OCI-LY3 (cell line): ENCODE data around the gene OR2AT4.
A peak's percentile ranks its signal among the peaks of the same experiment; 100 is the strongest.

Experiments used
- H2AFZ ChIP-seq: fragments of 200-600, 300-600 bp; shearing (Covaris generic); 2 replicates; pipeline ENCODE4 v1.6.0; 2014; ENCODE audit warnings: antibody characterized with exemption, low read depth, low read length
- H3K27ac ChIP-seq: fragments of 200-600, 300-600 bp; sonication (generic); 2 replicates; pipeline ENCODE4 v1.5.1; 2014; ENCODE audit warnings: mild to moderate bottlenecking, low read length, moderate library complexity, mixed read lengths
- H3K27me3 ChIP-seq: fragments of 200-600, 300-600 bp; sonication (generic); 2 replicates; pipeline ENCODE4 v1.6.1; 2014; ENCODE audit warnings: low read depth, low read length, mixed read lengths
- H3K36me3 ChIP-seq: fragments of 200-600, 300-600 bp; sonication (generic); replicated peaks from 2 replicates; pipeline ENCODE3; 2014; ENCODE audit warnings: low read depth, low read length, mixed read lengths
- H3K4me1 ChIP-seq: fragments of 300-600, 200-600 bp; sonication (generic); 2 replicates; pipeline ENCODE4 v1.6.1; 2014; ENCODE audit warnings: low read length, mixed read lengths
- H3K4me2 ChIP-seq: fragments of 200-600, 300-600 bp; sonication (generic); 2 replicates; pipeline ENCODE4 v1.6.1; 2014; ENCODE audit warnings: low read length, mixed read lengths
- H3K4me3 ChIP-seq: fragments of 300-600, 200-600 bp; sonication (generic); 2 replicates; pipeline ENCODE4 v1.5.1; 2014; ENCODE audit warnings: antibody characterized with exemption, mild to moderate bottlenecking, low read length, moderate library complexity
- H3K79me2 ChIP-seq: fragments of 300-600, 200-600 bp; shearing (Covaris generic); 2 replicates; pipeline ENCODE4 v1.6.1; 2014; ENCODE audit warnings: mild to moderate bottlenecking, low read length, mixed read lengths
- H3K9ac ChIP-seq: fragments of 300-600, 200-600 bp; shearing (Covaris generic); 2 replicates; pipeline ENCODE4 v1.6.0; 2014; ENCODE audit warnings: mild to moderate bottlenecking, low read length, moderate library complexity
- H3K9me3 ChIP-seq: fragments of 200-600, 300-600 bp; shearing (Covaris generic); 2 replicates; pipeline ENCODE4 v1.6.1; 2014; ENCODE audit warnings: low read length, mixed read lengths; ENCODE audit not compliant: insufficient read depth
- H4K20me1 ChIP-seq: fragments of 200-600, 300-600 bp; sonication (generic); 2 replicates; pipeline ENCODE4 v1.6.1; 2016; ENCODE audit warnings: low read length, mixed read lengths; ENCODE audit not compliant: insufficient read depth
- EZH2phosphoT487 ChIP-seq: fragments of 200-600 bp; shearing (Covaris generic); IDR thresholded peaks from 2 replicates; pipeline ENCODE4 v1.6.1; 2018; ENCODE audit warnings: antibody characterized with exemption, mixed run types, low read depth
- TF ChIP-seq, protein P1 (sequence below): fragments of 200-600, 300-600 bp; sonication (generic); IDR thresholded peaks from 2 replicates; pipeline ENCODE4 v1.5.1; 2014; ENCODE audit warnings: antibody characterized with exemption, low read length, low read depth

The OR2AT4 gene

GRCh38 chr11:75078233-75078632, 18.4 kb downstream of the OR2AT4 start:
- Histone ChIP-seq H3K36me3 (no peaks in the 10 kb centered on the region), H3K9me3 (no peaks in the 10 kb centered on the region), H4K20me1 (no peaks in the 10 kb centered on the region), H2AFZ (no peak overlapping the region), H3K27me3 (no peaks in the 10 kb centered on the region), H3K9ac (no peak overlapping the region), H3K4me1 (peaks cover 29% of the 10 kb centered on the region), H3K79me2 (no peaks in the 10 kb centered on the region), H3K4me3 (no peak overlapping the region), H3K4me2 (no peak overlapping the region), H3K27ac (no peak overlapping the region)
- no peak for TF ChIP-seq EZH2phosphoT487
- TF ChIP-seq, protein P1, sequence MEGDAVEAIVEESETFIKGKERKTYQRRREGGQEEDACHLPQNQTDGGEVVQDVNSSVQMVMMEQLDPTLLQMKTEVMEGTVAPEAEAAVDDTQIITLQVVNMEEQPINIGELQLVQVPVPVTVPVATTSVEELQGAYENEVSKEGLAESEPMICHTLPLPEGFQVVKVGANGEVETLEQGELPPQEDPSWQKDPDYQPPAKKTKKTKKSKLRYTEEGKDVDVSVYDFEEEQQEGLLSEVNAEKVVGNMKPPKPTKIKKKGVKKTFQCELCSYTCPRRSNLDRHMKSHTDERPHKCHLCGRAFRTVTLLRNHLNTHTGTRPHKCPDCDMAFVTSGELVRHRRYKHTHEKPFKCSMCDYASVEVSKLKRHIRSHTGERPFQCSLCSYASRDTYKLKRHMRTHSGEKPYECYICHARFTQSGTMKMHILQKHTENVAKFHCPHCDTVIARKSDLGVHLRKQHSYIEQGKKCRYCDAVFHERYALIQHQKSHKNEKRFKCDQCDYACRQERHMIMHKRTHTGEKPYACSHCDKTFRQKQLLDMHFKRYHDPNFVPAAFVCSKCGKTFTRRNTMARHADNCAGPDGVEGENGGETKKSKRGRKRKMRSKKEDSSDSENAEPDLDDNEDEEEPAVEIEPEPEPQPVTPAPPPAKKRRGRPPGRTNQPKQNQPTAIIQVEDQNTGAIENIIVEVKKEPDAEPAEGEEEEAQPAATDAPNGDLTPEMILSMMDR: no peak

DNA sequence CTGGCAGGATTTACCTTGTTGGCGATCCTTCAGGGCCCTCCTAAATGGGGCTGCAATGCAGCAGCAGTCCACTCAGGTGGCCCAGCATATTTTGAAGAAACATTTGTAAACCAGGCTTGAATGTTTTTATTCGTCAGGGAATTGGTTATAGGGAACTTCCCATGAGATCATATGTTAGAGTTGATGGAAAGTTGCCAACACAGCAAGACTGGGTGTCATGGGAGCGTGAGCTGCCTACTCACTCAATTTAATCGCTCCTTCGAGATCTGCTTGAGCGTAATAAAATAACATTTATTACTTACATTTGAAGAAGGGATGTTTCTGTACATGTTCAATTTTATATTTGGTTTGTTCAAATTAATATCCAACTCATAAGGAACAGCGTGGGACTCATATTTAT, 19.4 kb downstream of the OR2AT4 start:
- no peak overlapping the region for H3K4me3 ChIP-seq
- H3K9me3 ChIP-seq: no peaks in the 10 kb centered on the region
- TF ChIP-seq, protein P1: no peak
- TF ChIP-seq EZH2phosphoT487: no peak

GRCh38 chr11:75076671-75077070, 20.0 kb downstream of the OR2AT4 start:
- Histone ChIP-seq H4K20me1 (no peaks in the 10 kb centered on the region), H3K36me3 (no peaks in the 10 kb centered on the region), H3K27me3 (no peaks in the 10 kb centered on the region), H2AFZ (no peak overlapping the region), H3K4me1 (peaks cover 39% of the 10 kb centered on the region), H3K4me2 (no peak overlapping the region), H3K27ac (no peak overlapping the region), H3K4me3 (no peak overlapping the region), H3K9me3 (no peaks in the 10 kb centered on the region), H3K9ac (no peak overlapping the region), H3K79me2 (no peaks in the 10 kb centered on the region)
- TF ChIP-seq, protein P1: no peak
- TF ChIP-seq EZH2phosphoT487: no peak

More for the DNA sequence above, 19.4 kb downstream of the OR2AT4 start:
- Histone ChIP-seq H3K27ac (no peak overlapping the region), H3K36me3 (no peaks in the 10 kb centered on the region), H3K4me1 (peaks cover 38% of the 10 kb centered on the region), H3K9ac (no peak overlapping the region), H2AFZ (no peak overlapping the region), H4K20me1 (no peaks in the 10 kb centered on the region), H3K27me3 (no peaks in the 10 kb centered on the region), H3K79me2 (no peaks in the 10 kb centered on the region), H3K4me2 (no peak overlapping the region)

- H3K4me2 ChIP-seq: peak overlapping the region; percentile 22
- TF ChIP-seq EZH2phosphoT487: no peak
- TF ChIP-seq, protein P1: peak; percentile 44; the same call in 1 of the 2 replicates
- peaks cover 1% of the 10 kb centered on the region; the same call in 1 of the 2 replicates for H3K9me3 ChIP-seq
- H3K27me3 ChIP-seq: no peaks in the 10 kb centered on the region
- H2AFZ ChIP-seq: no peak overlapping the region
- no peaks in the 10 kb centered on the region for H3K79me2 ChIP-seq
- H3K9ac ChIP-seq: no peak overlapping the region
- H3K27ac ChIP-seq: no peak overlapping the region
- peaks cover 41% of the 10 kb centered on the region for H3K4me1 ChIP-seq
- no peak overlapping the region for H3K4me3 ChIP-seq
- H4K20me1 ChIP-seq: no peaks in the 10 kb centered on the region
- peaks cover 1% of the 10 kb centered on the region for H3K36me3 ChIP-seq
These were observed 23.1 kb downstream of the OR2AT4 start for GRCh38 chr11:75073459-75074190.
